ENCODE measurements around the gene MAPRE2.

- TF ChIP-seq CTCF (IDR thresholded peaks at IDR 0.05; ENCODE audit: poor library complexity, severe bottlenecking) (no peak), RAD21 (conservative IDR thresholded peaks at IDR 0.05) (no peak)
These were observed 39.1 kb upstream of the MAPRE2 start for GRCh38 chr18:35002120-35002519.
